ENCODE results near the gene CTRL. TPM values are rescaled to one million over a fixed set of nuclear protein-coding genes. Genes with fewer than 3 reads are reported as not detected.

The CTRL gene
- total RNA-seq, 6 experiments from 2014 or later = 0.12 to 0.49 (median 0.44) TPM; not detected in 3

DNA sequence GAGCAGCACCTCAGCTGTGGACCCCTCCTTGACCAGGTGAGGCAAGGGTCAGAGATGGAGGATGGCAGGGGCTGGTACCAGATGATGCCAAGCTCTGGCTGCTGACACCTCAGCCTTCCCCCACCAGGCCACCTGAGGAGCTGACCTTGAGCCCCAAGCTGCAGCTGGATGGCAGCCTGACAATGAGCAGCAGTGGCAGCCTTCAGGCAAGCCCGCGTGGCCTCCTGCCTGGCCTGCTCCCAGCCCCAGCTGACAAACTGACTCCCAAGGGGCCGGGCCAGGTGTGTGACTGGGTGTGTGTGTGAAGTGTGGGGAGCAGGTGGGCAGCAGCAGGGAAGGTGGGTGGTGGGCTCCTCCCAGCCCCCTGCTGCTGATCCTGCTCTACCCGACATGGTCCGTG, 51.7 kb downstream of the CTRL start:
- no peak for TF ChIP-seq POLR2A (IDR thresholded peaks at IDR 0.05)
- TF ChIP-seq, protein P1, sequence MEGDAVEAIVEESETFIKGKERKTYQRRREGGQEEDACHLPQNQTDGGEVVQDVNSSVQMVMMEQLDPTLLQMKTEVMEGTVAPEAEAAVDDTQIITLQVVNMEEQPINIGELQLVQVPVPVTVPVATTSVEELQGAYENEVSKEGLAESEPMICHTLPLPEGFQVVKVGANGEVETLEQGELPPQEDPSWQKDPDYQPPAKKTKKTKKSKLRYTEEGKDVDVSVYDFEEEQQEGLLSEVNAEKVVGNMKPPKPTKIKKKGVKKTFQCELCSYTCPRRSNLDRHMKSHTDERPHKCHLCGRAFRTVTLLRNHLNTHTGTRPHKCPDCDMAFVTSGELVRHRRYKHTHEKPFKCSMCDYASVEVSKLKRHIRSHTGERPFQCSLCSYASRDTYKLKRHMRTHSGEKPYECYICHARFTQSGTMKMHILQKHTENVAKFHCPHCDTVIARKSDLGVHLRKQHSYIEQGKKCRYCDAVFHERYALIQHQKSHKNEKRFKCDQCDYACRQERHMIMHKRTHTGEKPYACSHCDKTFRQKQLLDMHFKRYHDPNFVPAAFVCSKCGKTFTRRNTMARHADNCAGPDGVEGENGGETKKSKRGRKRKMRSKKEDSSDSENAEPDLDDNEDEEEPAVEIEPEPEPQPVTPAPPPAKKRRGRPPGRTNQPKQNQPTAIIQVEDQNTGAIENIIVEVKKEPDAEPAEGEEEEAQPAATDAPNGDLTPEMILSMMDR (IDR thresholded peaks at IDR 0.05) = no peak
- ATAC-seq = no peak
- no peak overlapping the region for H3K27ac ChIP-seq
- intact Hi-C loops (cut with DNase I) = loop anchor here in 1 of 2 donors (5.0 kb wide), 1 partner anchor 47 kb away; no protein-coding TSS in a partner anchor
- 80% methylated on average over 1 of the region's 5 CpGs for WGBS (ENCODE audit: insufficient coverage, low coverage, low lambda C conversion rate, missing lambda C conversion rate)
- no peaks in the 10 kb centered on the region for H3K27me3 ChIP-seq
- no peak overlapping the region for H3K4me3 ChIP-seq
- peaks cover 0 to 18% (median 4%) of the 10 kb centered on the region in 4 donors for H3K4me1 ChIP-seq
- no peaks in the 10 kb centered on the region for H3K9me3 ChIP-seq
- no peak for DNase-seq
- peaks cover 3 to 63% (median 32%) of the 10 kb centered on the region in 4 donors for H3K36me3 ChIP-seq

Small RNAs within 50 kb of the gene (small RNA-seq; reads per million reads assigned to genes)
- 0 reads per million in 2 experiments for gene NRN1L

Other genes starting within 250 kb of the CTRL start
- gene GFOD2, start 212.5 kb downstream of the CTRL start, total RNA-seq = 10 to 100 TPM; 19.7 to 39.7 (median 24.6) TPM
- 10 to 100 TPM; 15.1 to 38.4 (median 22.7) TPM for gene RANBP10, start 125.3 kb downstream of the CTRL start, total RNA-seq
- gene TSNAXIP1, start 125.0 kb downstream of the CTRL start, total RNA-seq = 1 to 10 TPM in 3 of 6 experiments, under 1 TPM in 3; 0.42 to 1.2 (median 0.99) TPM
- 10 to 100 TPM in 4 of 6 experiments, 1 to 10 TPM in 2; 8.9 to 23.9 (median 11.7) TPM for gene THAP11, start 89.5 kb downstream of the CTRL start, total RNA-seq
- 10 to 100 TPM; 23.4 to 67.8 (median 33.9) TPM for gene NUTF2, start 84.9 kb downstream of the CTRL start, total RNA-seq
- gene CENPT, start 84.2 kb downstream of the CTRL start, total RNA-seq = 10 to 100 TPM; 12.2 to 21.1 (median 18.2) TPM
- 10 to 100 TPM; 16.2 to 25.4 (median 19.5) TPM for gene EDC4, start 58.8 kb downstream of the CTRL start, total RNA-seq
- gene NRN1L, start 47.0 kb downstream of the CTRL start, total RNA-seq = under 1 TPM in 1 of 6 experiments, not detected in 5; 0.84 TPM
- 10 to 100 TPM in 4 of 6 experiments, 1 to 10 TPM in 2; 6.7 to 22.6 (median 13.2) TPM for gene PSKH1, start 38.6 kb downstream of the CTRL start, total RNA-seq
- 10 to 100 TPM; 19.0 to 39.6 (median 22.7) TPM for gene PSMB10, start 5.0 kb upstream of the CTRL start, total RNA-seq
- 100 to 1,000 TPM in 4 of 6 experiments, 10 to 100 TPM in 2; 29.4 to 207 (median 137) TPM for gene LCAT, start 12.3 kb upstream of the CTRL start, total RNA-seq
- 10 to 100 TPM; 17.2 to 40.0 (median 21.9) TPM for gene SLC12A4, start 36.8 kb upstream of the CTRL start, total RNA-seq
- under 1 TPM in 1 of 6 experiments, not detected in 5; 0.10 TPM for gene DPEP3, start 48.6 kb upstream of the CTRL start, total RNA-seq
- 1 to 10 TPM in 5 of 6 experiments, under 1 TPM in 1; 0.93 to 2.3 (median 1.6) TPM for gene DPEP2, start 67.6 kb upstream of the CTRL start, total RNA-seq
- gene DPEP2NB, start 84.0 kb upstream of the CTRL start, total RNA-seq = not detected
- gene DDX28, start 91.4 kb upstream of the CTRL start, total RNA-seq = 1 to 10 TPM; 5.4 to 10.0 (median 6.3) TPM
- 10 to 100 TPM in 2 of 6 experiments, 1 to 10 TPM in 4; 7.9 to 16.4 (median 9.2) TPM for gene DUS2, start 91.4 kb upstream of the CTRL start, total RNA-seq
- gene NFATC3, start 153.5 kb upstream of the CTRL start, total RNA-seq = 10 to 100 TPM; 19.9 to 30.1 (median 25.1) TPM